HG03575 (cell line): Measurements from ENCODE around the gene PEPD.

ENCODE experiments used
- ATAC-seq: cut with Tn5 transposase; IDR thresholded peaks from one replicate; pipeline ENCODE4 v1.9.1; 2021; ENCODE audit not compliant: unreplicated experiment, insufficient number of reproducible peaks, low FRiP score; ENCODE audit errors: extremely low read depth

The PEPD gene

GRCh38 chr19:33551676-33552075, 30.1 kb upstream of the PEPD start:
- no peak for ATAC-seq

GRCh38 chr19:33550768-33551167, 29.2 kb upstream of the PEPD start:
- ATAC-seq = no peak

- ATAC-seq = no peak
Observed at GRCh38 chr19:33547676-33548075, 26.1 kb upstream of the PEPD start.

- ATAC-seq = no peak
Observed at GRCh38 chr19:33546656-33547055, 25.1 kb upstream of the PEPD start.

- no peak for ATAC-seq
Observed at GRCh38 chr19:33545217-33545981, 23.8 kb upstream of the PEPD start.

- ATAC-seq = no peak
Observed at GRCh38 chr19:33535226-33535625, 13.6 kb upstream of the PEPD start.

- no peak for ATAC-seq
Observed at GRCh38 chr19:33532859-33533460, 11.4 kb upstream of the PEPD start.

GRCh38 chr19:33530842-33531241, 9.3 kb upstream of the PEPD start:
- no peak for ATAC-seq

GRCh38 chr19:33530296-33530695, 8.7 kb upstream of the PEPD start:
- ATAC-seq = no peak

GRCh38 chr19:33529094-33529676, 7.6 kb upstream of the PEPD start:
- ATAC-seq = no peak

- ATAC-seq = no peak
Observed at GRCh38 chr19:33528404-33528803, 6.8 kb upstream of the PEPD start.

- no peak for ATAC-seq
Observed at GRCh38 chr19:33527125-33527524, 5.5 kb upstream of the PEPD start.

- no peak for ATAC-seq
Observed at GRCh38 chr19:33524024-33524664, 2.6 kb upstream of the PEPD start.

- ATAC-seq = no peak
Observed at GRCh38 chr19:33523167-33523566, 1.6 kb upstream of the PEPD start.

- ATAC-seq = no peak
Observed at GRCh38 chr19:33522371-33522662, 726 bp upstream of the PEPD start.

- no peak for ATAC-seq
Observed at GRCh38 chr19:33520844-33521479, 629 bp downstream of the PEPD start.

GRCh38 chr19:33520048-33520643, 1.4 kb downstream of the PEPD start:
- no peak for ATAC-seq

- no peak for ATAC-seq
Observed at GRCh38 chr19:33519416-33519815, 2.2 kb downstream of the PEPD start.

- ATAC-seq = no peak
Observed at GRCh38 chr19:33518541-33518940, 3.0 kb downstream of the PEPD start.
